A673 (cell line): ENCODE data around the gene ASB1. TPM values are rescaled to one million over a fixed set of nuclear protein-coding genes. Genes with fewer than 3 reads are reported as not detected.

Experiments used
- BruUV-seq: library from RNA; stranded (reverse); fragments of 400-500 nt; replicated peaks from 2 replicates; lab custom pipeline; 2021; lab: Mats Ljungman, UMichigan
- CTCF ChIA-PET: fragments of 300-600 bp; sonication (Branson Sonifier 250); formaldehyde crosslinking; loops from one replicate; lab custom pipeline; 2022; ENCODE audit warnings: antibody characterized with exemption; lab: Charles Lee
- POLR2A ChIA-PET: fragments of 300-600 bp; sonication (Branson Sonifier 250); formaldehyde crosslinking; loops from one replicate; lab custom pipeline; 2022; ENCODE audit warnings: antibody characterized with exemption; ENCODE audit not compliant: low non-redundant PET; lab: Charles Lee
- DNase-seq: peaks from one replicate; pipeline ENCODE4 v3.0.0-alpha.2; 2015; ENCODE audit warnings: low spot score
- H3K27ac ChIP-seq: fragments of 200-600 bp; sonication (generic); 2 replicates; pipeline ENCODE4 v1.5.1; 2016; ENCODE audit warnings: mixed run types, low read depth, mild to moderate bottlenecking, mixed read lengths, antibody characterized with exemption, low read length; ENCODE audit not compliant: poor library complexity, severe bottlenecking
- H3K27me3 ChIP-seq: fragments of 200-600 bp; sonication (generic); replicated peaks from 2 replicates; pipeline ENCODE4 v1.6.1; 2017; ENCODE audit warnings: mixed run types, low read depth, mild to moderate bottlenecking, mixed read lengths, antibody characterized with exemption, low read length; ENCODE audit not compliant: insufficient read depth, poor library complexity
- H3K36me3 ChIP-seq: fragments of 200-600 bp; sonication (generic); 2 replicates; pipeline ENCODE4 v1.6.1; 2016; ENCODE audit warnings: mixed run types, mild to moderate bottlenecking, mixed read lengths, antibody characterized with exemption, low read length; ENCODE audit not compliant: insufficient read depth, poor library complexity, severe bottlenecking
- H3K4me1 ChIP-seq: fragments of 200-600 bp; sonication (generic); 2 replicates; pipeline ENCODE4 v1.6.1; 2017; ENCODE audit warnings: mixed run types, mild to moderate bottlenecking, mixed read lengths, antibody characterized with exemption, low read length; ENCODE audit not compliant: insufficient read depth, poor library complexity, severe bottlenecking
- H3K4me3 ChIP-seq: fragments of 200-600 bp; sonication (generic); 2 replicates; pipeline ENCODE4 v1.5.1; 2016; ENCODE audit warnings: low read depth, mixed run types, mild to moderate bottlenecking, mixed read lengths, low read length; ENCODE audit not compliant: poor library complexity, severe bottlenecking
- H3K9me3 ChIP-seq: fragments of 200-600 bp; sonication (generic); 2 replicates; pipeline ENCODE4 v1.6.1; 2016; ENCODE audit warnings: mixed run types, low read depth, mild to moderate bottlenecking, mixed read lengths, antibody characterized with exemption, low read length; ENCODE audit not compliant: poor library complexity, severe bottlenecking
- EZH2 ChIP-seq: fragments of 200-600 bp; sonication (generic); IDR thresholded peaks from 2 replicates; pipeline ENCODE4 v1.6.1; 2017; ENCODE audit warnings: borderline replicate concordance, low read depth, mild to moderate bottlenecking, mixed read lengths, antibody characterized with exemption, low read length; ENCODE audit not compliant: poor library complexity, severe bottlenecking
- intact Hi-C: fragments of 100-400 bp; cut with micrococcal nuclease; formaldehyde crosslinking; loops from one replicate; pipeline ENCODE4 v1.10.0; 2022; ENCODE audit not compliant: unreplicated experiment
- total RNA-seq: library from RNA; stranded (reverse); gene quantifications from 2 replicates; pipeline ENCODE4 v1.2.3, GENCODE V29; 2021
- TF ChIP-seq, protein P1 (sequence below): fragments of 300-800, 200-600 bp; sonication (generic); conservative IDR thresholded peaks from 2 replicates; pipeline ENCODE4 v1.5.1; 2017; ENCODE audit warnings: low read depth, mild to moderate bottlenecking, antibody characterized with exemption, low read length, moderate library complexity, mixed read lengths

ASB1 gene
- total RNA-seq, 1 experiment from 2014 or later, result 36.9 TPM

DNA sequence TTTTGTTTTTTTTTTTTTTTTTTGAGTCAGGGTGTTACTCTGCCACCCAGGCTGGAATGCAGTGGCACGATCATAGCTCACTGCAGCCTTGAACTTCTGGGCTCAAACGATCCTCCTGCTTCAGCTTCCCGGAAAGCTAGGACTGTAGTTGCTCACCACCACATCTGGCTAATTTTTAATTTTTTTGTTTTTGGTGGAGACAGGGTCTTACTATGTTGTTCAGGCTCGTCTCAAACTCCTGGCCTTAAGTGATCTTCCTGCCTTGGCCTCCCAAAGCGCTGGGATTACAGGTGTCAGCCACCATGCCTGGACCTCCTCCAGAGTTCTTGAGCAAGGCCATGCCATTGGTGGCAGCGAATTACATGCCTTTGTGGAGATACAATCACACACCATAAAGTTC lies 35.2 kb downstream of the ASB1 start:
- no peak for DNase-seq
- H3K9me3 ChIP-seq, result no peaks in the 10 kb centered on the region
- H3K27ac ChIP-seq, result no peak overlapping the region
- intact Hi-C loops, result loop anchor here (2.0 kb wide), 1 partner anchor 91 kb away; no protein-coding TSS in a partner anchor
- no peak overlapping the region for H3K4me3 ChIP-seq
- ChIA-PET POLR2A (no interaction called here), CTCF (interaction anchor here (0.6 kb wide), 3 partner anchors 31 to 813 kb away, joined by 4 to 14 read pairs (median 12); no protein-coding TSS in a partner anchor)
- no peak for TF ChIP-seq EZH2
- TF ChIP-seq, protein P1, sequence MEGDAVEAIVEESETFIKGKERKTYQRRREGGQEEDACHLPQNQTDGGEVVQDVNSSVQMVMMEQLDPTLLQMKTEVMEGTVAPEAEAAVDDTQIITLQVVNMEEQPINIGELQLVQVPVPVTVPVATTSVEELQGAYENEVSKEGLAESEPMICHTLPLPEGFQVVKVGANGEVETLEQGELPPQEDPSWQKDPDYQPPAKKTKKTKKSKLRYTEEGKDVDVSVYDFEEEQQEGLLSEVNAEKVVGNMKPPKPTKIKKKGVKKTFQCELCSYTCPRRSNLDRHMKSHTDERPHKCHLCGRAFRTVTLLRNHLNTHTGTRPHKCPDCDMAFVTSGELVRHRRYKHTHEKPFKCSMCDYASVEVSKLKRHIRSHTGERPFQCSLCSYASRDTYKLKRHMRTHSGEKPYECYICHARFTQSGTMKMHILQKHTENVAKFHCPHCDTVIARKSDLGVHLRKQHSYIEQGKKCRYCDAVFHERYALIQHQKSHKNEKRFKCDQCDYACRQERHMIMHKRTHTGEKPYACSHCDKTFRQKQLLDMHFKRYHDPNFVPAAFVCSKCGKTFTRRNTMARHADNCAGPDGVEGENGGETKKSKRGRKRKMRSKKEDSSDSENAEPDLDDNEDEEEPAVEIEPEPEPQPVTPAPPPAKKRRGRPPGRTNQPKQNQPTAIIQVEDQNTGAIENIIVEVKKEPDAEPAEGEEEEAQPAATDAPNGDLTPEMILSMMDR, result no peak
- no peaks in the 10 kb centered on the region for H3K4me1 ChIP-seq
- H3K36me3 ChIP-seq, result no peaks in the 10 kb centered on the region
- BruUV-seq, result no TSS peak
- no peaks in the 10 kb centered on the region for H3K27me3 ChIP-seq

DNA sequence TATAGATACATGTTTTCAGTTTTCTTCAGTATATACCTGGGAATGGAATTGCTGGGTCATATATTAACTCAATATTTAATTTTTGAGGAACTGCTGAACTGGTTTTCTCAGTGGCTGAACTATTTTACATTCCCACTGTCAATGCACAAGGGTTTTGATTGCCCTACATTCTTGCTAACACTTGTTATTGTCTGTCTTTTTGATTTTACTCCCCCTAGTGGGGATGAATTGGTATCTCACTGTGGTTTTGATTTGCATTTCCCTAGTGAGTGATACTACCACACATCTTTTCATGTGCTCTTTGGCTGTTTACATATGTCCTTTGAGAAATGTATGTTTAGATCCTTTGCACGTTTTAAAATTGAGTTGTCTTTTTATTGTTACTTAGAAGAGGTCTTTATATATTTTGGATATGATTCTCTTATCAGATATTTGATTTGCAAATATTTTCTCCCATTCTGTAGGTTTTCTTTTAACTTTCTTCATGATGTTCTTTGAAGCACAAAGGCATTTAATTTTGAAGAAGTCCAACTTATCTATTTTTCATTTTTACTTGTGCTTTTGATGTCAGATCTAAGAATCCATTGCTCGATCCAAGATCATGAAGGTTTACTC lies 36.2 kb downstream of the ASB1 start:
- Histone ChIP-seq H3K27ac (no peak overlapping the region), H3K27me3 (no peaks in the 10 kb centered on the region), H3K4me1 (no peaks in the 10 kb centered on the region), H3K4me3 (no peak overlapping the region), H3K9me3 (no peaks in the 10 kb centered on the region), H3K36me3 (no peaks in the 10 kb centered on the region)
- TF ChIP-seq, protein P1, result peak; percentile 75
- TF ChIP-seq EZH2, result no peak
- intact Hi-C loops, result loop anchor here (2.0 kb wide), 1 partner anchor 92 kb away; no protein-coding TSS in a partner anchor
- ChIA-PET CTCF (no interaction called here), POLR2A (no interaction called here)
- peak; percentile 69 for DNase-seq
- BruUV-seq, result no TSS peak

DNA sequence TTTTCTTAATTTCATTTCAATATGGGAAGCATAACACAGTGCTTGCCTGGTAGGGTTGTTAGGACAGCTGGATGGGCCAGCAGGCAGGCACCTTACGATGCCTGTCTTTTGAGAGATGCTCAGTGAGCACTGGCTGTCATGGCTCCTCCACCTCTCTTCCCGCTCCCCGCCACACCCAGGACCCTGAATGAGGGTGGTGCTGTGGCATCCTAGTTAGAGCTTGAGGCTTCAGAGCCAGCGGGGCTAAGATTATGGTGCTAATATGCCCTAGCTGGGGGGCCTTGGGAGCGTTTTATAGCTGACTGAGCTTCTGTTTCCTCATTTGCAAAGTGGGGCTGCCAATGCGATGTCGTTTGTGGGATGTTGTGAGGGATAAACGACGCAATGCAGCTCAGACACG lies 37.7 kb downstream of the ASB1 start:
- CTCF ChIA-PET, result interaction anchor here (1.2 kb wide), 1 partner anchor 94 kb away, joined by 3 read pairs; no protein-coding TSS in a partner anchor
- Histone ChIP-seq H3K4me3 (no peak overlapping the region), H3K4me1 (no peaks in the 10 kb centered on the region), H3K36me3 (no peaks in the 10 kb centered on the region), H3K27me3 (no peaks in the 10 kb centered on the region), H3K9me3 (no peaks in the 10 kb centered on the region), H3K27ac (no peak overlapping the region)
- intact Hi-C loops, result no loop called here
- no peak for DNase-seq
- TF ChIP-seq EZH2, result no peak
- TF ChIP-seq, protein P1, result no peak
- POLR2A ChIA-PET, result no interaction called here
- BruUV-seq, result no TSS peak
